GM21576 (cell line): ENCODE measurements around the gene CRBN.
A peak's percentile ranks its signal among the peaks of the same experiment; 100 is the strongest.

Source experiments
- ATAC-seq: cut with Tn5 transposase; IDR thresholded peaks from one replicate; pipeline ENCODE4 v1.9.1; 2021; ENCODE audit warnings: mild to moderate bottlenecking, moderate library complexity; ENCODE audit not compliant: unreplicated experiment

Gene CRBN

DNA sequence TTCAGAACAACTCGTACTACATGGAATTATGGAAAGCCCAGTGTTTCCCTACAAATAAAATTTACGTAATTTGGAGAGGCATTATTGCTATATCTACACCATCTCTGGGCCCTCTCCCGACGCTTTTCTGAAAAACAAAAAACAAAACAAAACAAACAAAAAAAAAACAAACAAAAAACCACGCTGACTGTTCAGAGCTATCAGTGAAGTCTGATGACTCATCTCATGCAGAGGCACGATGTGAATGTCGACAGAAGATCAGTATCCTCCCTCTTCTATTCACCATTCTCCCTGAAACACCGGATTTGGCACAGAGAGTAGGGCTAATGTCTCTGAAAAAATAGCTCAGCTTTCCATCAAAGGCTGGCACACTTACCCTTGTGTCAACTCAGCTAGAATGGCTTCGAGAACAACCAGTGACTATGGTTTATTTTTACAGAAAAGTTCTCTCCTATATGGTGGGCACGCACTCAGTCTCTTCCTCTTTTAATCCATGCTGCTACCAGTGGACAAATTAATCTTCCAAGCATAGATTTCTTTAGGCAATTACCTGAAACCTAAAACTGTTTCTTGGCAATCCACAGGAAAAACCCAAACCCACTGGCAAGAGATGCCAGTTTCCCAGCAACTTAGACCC is 1.5 kb downstream of the CRBN start:
- no peak for ATAC-seq

- ATAC-seq: no peak
Observed at GRCh38 chr3:3172627-3173026, 6.9 kb downstream of the CRBN start.

DNA sequence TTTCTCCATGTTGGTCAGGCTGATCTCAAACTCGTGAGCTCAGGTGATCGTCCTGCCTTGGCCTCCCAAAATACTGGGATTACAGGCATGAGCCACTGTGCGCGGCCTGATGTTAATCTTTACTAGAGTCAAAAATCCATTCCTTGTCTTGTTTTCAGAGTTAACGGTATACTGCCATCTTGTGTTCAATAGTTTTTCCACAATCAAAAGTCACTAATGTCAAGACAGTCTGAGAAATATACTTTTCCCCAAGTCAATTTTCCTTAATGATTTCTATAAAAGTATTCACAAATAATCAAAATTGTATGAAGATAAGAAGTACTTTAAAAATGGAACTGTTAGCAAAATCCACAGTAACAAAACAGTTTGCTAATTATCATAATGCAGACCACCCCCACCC is 8.5 kb downstream of the CRBN start:
- no peak for ATAC-seq

GRCh38 chr3:3165650-3166049 is 13.8 kb downstream of the CRBN start:
- no peak for ATAC-seq

DNA sequence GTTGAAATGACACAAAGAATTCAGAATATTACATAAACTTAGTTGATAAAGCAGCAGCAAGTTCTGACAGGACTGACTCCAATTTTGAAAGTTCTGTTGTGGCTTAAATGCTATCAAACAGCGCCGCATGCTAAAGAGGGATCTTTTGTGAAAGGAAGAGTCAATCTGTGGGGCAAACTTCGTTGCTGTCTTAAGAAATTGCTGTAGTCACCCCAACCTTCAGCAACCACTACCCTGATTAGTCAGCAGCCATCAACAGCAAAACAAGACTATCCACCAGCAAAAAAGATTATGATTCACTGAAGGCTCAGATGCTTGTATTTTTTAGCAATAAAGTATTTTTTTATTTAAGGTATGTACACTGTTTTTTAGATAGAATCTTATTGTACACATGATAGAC is 14.2 kb downstream of the CRBN start:
- ATAC-seq: no peak

GRCh38 chr3:3160826-3161225 is 18.7 kb downstream of the CRBN start:
- no peak for ATAC-seq

DNA sequence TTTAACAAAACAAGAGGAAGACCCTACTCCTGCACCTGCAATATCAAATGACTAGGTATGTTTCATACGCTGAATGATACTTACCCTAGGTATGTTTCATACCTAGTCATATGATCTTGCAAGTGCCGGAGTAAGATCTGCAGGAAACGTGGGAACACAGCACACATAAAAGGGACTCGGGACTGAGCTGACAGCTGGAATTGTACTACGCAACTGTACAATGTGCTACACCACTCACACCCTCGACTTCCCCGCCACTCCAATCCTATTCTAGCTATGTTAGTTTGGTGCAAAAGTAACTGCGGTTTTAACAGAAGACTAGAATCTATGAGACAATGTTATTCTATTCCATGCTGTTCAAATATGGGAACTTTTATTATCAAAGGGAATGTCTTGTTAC is 22.0 kb downstream of the CRBN start:
- no peak for ATAC-seq

GRCh38 chr3:3154879-3155610 is 24.4 kb downstream of the CRBN start:
- no peak for ATAC-seq

DNA sequence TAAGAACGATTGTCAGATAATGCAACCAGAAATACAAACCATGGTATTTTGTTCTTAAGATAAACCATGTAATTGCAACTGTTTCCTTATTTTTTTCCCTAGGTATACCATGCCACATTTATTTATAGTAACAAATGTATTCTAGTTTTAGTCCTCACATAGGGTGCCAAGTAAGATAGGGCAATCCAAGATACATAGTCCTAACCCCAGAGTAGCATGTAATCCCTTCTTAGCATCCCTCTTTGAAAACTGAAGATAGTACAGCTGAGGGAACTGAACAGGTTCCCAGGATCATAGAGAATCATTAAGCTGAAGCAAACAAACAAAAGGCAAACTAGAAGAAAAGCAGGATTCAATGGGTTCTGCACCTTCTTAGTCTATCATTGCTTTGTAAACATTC is 28.0 kb downstream of the CRBN start:
- no peak for ATAC-seq

DNA sequence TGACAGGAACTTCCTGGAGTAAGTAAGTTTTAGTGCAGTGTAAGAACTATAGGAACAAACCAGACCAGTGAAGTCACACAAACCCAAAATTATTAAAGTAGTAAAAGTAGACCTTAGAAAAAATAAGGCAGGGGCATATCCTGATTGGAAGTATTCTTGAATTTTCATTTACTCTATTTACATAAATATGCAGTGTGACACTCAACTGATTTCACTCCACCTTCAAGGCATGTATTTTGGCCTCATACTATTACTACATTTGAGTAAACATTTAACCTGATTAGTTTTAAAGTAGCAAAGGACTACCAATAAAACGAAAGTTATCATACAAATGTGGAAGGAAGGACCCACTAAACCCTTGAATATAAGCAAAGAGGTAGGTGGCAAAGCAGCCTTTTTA is 29.9 kb downstream of the CRBN start:
- ATAC-seq: no peak

- no peak for ATAC-seq
Observed at GRCh38 chr3:3145831-3146230, 33.7 kb downstream of the CRBN start.

DNA sequence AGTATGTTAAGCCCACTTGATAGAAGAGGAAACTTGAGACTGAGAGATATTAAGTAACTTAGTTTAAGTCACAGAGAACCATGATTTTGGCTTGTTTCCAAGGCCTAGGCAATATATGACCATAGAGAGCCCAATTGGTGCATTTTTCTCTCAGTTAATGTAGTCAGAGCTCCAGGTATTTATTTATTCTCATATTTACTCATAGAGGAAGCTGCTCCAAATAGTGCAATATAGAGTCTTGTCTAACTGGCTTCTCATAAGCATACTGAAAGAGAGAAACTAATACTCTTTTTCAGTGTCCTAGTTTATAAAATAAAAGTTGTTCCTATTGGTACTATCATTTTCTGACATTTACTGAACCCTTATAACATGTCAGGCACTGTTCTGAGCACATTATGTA is 37.6 kb downstream of the CRBN start:
- ATAC-seq: no peak

DNA sequence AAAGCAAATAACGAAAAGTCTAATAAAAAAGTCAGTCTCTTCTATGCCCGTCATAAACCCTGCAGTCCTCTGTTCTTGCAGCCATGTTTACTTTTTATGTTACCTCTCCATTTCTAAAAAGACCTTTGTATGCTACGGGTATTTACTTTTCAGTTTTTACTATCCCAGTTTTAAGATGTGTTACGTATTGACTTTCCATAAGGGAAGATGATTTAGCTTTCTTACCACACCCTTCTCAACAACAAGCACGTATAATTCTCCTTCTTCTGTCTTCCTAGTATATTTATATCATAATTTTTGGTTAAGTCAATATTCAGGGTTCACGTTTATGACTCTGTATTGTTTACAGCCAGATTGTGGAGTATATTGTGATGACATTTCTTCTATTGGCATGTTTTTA is 42.0 kb downstream of the CRBN start:
- no peak for ATAC-seq

DNA sequence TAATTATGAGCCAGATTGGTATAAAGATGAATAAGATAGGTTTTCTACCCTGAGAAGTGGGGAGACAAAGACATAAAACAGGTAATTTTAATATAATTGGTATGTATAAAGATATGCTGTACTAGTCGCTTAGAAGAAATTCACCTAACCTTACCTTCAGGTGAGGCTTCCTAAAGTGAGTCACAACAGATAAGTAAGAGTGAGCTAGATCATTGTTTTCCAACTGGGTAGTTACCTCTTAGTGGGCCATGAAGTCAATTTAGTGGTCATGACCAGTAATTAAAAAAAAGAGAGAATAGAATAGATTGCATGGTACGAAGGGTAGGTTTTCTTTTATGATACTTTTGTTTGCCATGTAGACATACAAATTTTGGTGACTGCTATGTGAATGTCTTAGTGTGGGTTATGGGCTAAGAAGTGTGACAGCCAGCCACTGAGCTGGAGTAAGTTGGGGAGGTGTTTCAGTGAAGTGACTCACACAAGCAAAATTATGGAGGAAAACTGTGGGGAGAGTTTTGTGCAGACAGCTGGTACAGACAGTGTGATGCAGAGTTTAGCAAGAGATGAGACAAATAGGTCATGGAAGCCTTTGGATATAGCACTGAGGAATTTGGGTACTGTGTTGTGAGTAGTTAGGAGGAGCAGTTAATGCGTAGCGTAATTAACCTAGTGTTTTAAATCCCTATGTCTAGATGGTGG is 44.6 kb downstream of the CRBN start:
- no peak for ATAC-seq

DNA sequence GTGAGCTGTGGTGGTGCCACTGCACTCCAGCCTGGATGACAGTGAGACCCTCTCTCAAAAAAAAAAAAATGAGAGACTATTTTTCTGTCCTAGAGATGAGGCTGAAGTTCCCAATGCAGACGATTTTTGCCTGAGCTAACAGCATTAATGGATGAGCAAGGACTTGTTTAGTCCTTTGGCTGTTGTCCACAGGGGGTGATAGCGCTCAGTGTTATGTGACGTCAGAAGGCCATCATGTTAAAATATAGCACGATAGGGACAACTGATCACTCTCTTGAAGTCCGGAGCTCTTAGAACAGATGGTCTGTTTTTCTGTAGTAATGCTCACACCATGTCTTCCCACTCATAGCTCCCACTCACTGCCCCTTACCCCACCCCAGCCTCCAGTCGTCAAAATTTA is 46.0 kb downstream of the CRBN start:
- no peak for ATAC-seq

DNA sequence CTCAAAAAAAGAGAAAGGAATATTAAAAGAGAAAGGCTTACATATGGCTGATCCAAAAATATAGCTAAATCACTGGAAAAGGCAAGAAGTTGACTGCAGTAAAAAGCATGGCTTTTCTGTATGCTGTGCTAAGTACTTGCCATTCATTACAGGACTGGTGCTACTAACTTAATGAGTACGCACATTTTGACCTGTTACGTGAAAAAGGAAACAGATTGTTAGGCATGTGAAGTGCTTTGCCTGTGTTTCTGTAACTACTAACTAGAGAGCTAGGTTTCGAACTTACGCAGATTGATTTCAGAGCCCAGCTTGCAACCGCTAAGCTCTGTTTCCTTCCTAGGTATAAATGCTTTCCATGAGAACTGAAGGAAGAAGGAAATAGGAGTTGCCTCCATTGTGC is 49.9 kb downstream of the CRBN start:
- no peak for ATAC-seq

DNA sequence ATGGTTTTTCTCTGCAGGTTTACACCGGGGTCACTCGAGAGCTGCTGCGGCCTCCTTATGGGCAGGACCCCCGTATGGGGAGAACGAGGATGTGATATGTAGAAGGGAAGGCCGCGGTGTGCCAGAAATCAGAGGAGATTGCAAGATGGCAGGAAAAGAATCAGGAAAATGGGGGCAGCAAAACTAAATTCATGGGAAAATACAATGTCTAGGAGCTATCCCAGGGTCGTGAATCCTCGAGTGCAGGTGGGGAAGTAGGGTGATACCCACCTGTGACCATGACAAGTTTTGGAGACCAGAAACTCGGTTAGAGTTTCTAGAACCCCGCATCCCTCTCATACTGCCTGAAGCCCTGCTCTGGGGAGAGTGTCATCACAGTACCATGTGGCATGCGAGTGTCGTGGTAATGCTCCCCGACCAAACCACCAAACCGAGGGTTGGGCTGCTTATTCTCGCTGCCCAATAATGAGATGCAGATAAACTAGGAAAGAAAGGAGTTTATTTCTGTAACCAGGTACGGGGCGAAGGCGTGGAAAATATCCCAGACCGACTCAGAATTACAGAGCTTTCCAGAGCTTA is 52.0 kb downstream of the CRBN start:
- ATAC-seq: peak; percentile 21

DNA sequence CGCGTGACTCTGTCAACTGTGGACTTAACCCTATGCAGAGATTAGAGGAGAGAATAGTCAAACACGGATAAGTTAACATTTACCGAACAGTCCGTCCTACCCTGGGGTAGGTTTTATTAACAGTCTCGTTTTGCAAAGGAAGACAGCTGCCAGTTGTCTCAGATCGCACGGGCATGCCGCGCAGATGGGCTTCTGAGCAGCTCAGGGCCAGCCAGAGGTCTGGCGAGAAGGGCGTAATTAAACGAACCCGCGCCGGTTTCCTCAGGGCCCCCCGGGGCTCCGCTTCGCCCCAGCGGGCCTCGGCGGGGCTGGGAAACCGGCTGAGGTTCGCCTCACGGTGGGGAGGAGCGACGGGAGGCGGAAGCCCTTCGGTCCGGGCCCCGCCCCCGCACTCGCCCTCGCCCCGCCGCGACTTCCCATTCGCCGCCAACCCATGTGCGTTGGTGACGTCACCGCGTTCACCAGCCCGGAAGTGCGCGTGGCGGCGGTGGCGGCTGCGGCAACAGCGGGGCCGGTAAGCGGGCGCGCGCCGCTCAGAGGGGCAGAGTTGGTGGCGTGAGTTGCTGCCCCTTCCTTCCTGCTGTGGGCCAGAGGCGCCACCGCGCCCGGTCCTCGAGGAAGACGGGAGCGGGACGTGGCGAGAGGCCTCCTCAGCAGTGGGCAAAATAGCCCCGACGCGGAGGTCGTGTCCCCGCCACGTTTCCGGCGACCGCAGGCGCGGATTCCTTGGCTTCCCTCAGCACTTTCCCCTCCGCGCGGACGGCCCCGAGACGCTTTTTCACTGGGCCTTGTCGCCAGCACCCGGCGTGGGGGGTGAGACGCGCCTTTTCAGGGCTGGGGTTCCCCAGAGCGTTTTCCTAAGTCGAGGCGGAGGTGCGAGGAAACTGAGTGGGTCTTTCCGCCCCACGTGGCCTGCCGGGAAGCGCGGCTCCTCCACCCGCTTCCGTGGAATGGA is 52.7 kb downstream of the CRBN start, which contains the start of gene TRNT1:
TSS of gene TRNT1 (plus strand) at position 464 of the 955 bp plus-strand sequence. CDS start 2,101 bp downstream, outside the sequence.
- ATAC-seq: peak; percentile 95

DNA sequence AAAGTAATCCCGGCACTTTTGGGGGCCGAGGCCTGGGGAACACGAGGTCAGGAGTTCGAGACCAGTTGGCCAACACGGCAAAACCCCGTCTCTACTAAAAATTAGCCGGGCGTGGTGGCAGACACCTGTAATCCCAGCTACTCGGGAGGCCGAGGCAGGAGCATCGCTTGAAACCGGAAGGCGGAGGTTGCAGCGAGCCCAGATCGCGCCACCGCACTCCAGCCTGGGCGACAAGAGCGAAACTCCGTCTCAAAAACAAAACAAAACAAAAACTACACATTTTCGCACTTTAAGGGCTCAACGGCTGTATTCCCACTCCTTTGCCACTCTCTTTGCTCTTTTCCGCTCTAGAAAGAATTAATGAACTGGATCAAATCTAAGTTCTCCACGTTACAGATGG is 53.5 kb downstream of the CRBN start:
- ATAC-seq: no peak

GRCh38 chr3:3119393-3119851 is 60.1 kb downstream of the CRBN start:
- ATAC-seq: no peak
